AG09309 (cell line): ENCODE results near the gene FSTL4.
"Not testable (repeated sequence)": the region's sequence is repeated elsewhere in the genome, so short reads cannot be mapped to it uniquely, and the experiment has no call there.

Experiments
- DNase-seq: peaks from one replicate; pipeline ENCODE4 v3.0.0-alpha.2; 2010; ENCODE audit warnings: low read depth
- H3K4me3 ChIP-seq: 2 replicates; pipeline ENCODE4 v1.5.1; 2011; ENCODE audit warnings: mild to moderate bottlenecking, low read depth, low read length, moderate library complexity; ENCODE audit not compliant: control insufficient read depth
- TF ChIP-seq, protein P1 (sequence below): IDR thresholded peaks from 2 replicates; pipeline ENCODE4 v1.5.1; 2011; ENCODE audit warnings: mild to moderate bottlenecking, low read depth, low read length, inconsistent platforms; ENCODE audit not compliant: insufficient read depth, control insufficient read depth; ENCODE audit errors: missing control alignments

FSTL4 gene

DNA sequence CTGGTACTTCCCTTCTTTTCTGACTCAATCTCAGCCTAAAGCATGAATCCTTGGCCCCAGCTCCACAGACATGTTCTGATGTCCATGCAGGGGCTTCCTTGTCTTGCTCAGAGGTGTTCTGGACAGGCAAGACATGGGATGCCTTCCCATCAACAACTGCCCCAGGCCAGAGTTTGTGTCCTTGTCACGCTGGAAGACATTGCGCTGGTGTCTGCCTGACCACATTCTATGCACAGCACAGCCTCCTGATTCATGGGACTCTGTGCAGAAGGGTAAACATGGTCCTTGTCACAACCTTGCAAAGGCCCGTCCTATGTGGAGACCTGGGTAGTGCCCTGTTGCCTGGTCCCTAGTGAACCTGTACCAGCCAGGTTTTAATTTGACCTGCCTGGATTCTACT lies 212.2 kb downstream of the FSTL4 start:
- TF ChIP-seq, protein P1, sequence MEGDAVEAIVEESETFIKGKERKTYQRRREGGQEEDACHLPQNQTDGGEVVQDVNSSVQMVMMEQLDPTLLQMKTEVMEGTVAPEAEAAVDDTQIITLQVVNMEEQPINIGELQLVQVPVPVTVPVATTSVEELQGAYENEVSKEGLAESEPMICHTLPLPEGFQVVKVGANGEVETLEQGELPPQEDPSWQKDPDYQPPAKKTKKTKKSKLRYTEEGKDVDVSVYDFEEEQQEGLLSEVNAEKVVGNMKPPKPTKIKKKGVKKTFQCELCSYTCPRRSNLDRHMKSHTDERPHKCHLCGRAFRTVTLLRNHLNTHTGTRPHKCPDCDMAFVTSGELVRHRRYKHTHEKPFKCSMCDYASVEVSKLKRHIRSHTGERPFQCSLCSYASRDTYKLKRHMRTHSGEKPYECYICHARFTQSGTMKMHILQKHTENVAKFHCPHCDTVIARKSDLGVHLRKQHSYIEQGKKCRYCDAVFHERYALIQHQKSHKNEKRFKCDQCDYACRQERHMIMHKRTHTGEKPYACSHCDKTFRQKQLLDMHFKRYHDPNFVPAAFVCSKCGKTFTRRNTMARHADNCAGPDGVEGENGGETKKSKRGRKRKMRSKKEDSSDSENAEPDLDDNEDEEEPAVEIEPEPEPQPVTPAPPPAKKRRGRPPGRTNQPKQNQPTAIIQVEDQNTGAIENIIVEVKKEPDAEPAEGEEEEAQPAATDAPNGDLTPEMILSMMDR: no peak
- DNase-seq: no peak
- no peak overlapping the region for H3K4me3 ChIP-seq

DNA sequence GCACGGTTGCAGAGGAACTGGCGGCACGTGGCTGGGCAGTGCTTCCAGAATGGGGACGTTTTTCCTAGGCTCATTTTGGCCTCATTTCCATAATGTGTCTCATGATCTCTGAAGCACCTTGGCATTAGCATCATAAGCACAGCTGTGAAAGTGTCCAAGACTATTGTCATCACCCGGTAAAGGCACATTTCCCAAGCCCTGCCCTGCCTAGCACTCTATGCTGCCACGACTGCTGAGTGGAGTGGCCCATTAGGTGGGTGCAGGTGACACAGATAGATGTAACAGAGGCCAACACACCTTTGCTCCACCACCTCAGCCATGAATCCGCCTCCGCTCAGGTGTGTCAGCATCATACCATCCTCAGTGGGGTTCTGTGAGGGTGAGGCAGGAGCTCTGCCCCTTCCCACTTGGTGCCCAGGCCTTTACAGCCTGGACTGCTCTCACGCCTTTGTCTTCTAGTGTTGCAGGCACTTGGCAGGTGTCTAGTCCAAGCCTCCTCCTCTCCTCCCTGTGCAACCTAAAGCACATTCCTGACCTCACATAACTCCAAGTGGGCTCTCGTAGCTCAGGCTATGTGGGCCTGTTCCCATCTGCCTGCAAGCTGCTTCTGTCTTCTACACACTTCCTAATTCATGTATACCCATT lies 213.0 kb downstream of the FSTL4 start:
- no peak for DNase-seq
- H3K4me3 ChIP-seq: no peak overlapping the region
- TF ChIP-seq, protein P1: no peak

DNA sequence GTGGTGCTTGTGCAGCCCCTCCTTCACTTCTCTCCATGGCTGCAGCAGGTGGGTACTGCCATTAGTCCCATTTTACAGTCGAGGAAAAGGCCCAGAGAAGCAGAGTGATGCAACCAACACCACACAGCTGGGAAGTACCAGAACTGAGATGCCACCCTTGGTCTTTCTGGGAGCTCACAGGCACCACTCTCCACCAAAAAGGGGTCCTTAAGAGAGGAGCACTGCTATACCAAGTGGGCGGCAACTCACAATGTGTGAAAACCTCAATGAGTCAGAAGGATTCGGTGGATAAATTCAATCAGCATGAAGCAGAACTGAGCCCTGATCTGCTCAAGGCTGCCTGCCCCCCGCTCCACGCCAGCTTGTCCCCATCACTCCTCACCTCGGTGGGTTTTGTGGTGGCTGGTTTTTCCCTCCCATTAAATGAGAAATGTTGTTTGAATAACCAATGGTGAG lies 213.7 kb downstream of the FSTL4 start:
- DNase-seq: no peak
- H3K4me3 ChIP-seq: no peak overlapping the region
- TF ChIP-seq, protein P1: no peak

DNA sequence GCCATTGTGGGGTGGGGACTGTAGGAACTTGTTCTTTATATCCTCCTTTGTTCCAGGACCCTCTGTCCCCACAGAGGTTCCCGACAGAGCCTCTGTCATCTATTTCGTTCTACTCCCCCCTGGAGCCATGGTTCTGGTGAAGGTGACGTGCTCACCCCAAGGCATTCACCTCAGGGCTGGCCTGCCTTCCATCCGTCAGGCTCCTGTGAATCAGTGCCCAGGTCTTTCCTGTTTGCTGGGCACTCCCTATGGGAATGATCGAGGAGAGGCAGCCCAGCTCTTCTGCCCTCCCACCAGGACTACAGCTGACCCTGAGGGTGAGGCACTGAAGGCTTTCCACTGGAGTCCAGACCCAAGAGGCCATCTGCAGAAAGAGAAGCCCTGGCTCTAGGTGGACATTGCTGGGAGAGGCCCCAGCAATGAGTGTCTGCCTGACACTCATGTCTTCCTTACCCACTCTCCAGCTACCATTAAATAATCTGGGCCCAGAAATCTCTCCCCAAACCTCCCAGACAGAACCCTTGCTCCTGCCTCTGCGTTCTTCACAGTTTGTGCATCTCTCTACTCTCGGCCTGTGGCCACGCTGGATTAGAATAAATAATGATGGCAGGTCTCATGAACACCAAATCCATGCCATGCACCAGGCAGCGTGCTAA lies 214.2 kb downstream of the FSTL4 start:
- DNase-seq: no peak
- TF ChIP-seq, protein P1: no peak

DNA sequence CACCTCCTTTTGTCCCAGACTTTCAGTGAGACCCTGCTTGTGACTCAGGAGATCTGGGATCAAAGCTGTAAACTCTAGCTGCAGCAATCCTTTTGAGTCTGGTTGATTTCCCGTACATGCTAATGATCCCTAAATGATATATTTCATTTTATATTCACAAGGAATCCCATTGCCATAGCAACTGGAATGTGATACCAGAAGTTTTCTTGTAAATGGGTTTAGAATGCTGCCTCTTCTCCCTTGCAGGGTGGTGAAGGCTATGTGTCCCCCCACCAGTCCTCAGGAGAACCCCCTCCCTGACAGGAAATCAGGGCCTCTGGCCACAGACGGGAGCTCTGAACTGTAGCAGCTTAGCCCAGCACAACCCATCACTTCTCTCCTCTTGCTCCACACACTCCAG lies 215.0 kb downstream of the FSTL4 start:
- no peak for DNase-seq
- H3K4me3 ChIP-seq: no peak overlapping the region
- TF ChIP-seq, protein P1: no peak

More for the DNA sequence above, 214.2 kb downstream of the FSTL4 start:
- no peak overlapping the region for H3K4me3 ChIP-seq

DNA sequence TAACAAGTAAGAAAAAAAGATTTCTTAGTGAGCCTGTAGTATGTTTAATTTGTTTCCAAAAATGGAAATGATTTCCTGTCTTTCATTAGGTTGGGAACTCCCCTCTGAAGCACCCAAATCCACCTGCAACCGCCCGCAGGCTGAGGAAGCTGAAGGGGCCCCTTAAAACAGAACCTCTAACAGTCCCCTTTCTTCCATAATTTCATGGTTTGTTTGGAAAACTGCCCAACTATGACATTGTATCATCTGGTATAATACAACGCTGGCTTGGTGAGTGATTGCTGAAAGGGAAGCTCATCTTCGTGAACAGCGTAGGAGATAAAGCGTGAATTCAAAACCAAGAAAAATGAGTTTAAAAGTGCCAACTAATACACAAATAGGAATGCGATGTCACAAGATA lies 215.5 kb downstream of the FSTL4 start:
- TF ChIP-seq, protein P1: no peak
- no peak for DNase-seq
- H3K4me3 ChIP-seq: no peak overlapping the region

DNA sequence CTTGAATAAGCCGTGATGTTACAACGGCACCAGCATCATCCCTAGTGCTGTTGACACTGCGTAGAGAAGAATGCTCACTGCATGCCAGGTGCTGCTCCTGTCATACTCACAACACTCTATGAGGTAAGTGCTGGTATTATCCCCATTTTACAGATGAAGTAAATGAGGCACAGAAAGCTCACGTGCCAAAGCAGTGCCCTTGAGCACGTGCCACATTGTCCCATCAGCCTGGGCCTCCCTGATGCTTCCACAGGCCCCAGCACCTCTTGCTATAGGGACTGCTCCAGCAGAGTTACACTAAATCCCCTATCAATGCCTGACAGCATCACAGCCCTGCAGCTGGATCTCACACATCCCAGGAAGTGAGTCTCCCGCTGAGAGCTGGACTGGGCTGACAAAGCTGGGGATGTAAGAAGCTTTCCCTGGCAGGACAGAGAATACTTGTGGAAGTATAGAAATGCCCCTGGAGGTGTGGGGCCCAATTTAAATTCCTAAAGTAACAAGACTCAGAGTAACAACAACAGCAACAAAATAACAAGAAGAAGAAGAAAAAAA lies 216.1 kb downstream of the FSTL4 start:
- DNase-seq: no peak
- TF ChIP-seq, protein P1: no peak
- H3K4me3 ChIP-seq: no peak overlapping the region

DNA sequence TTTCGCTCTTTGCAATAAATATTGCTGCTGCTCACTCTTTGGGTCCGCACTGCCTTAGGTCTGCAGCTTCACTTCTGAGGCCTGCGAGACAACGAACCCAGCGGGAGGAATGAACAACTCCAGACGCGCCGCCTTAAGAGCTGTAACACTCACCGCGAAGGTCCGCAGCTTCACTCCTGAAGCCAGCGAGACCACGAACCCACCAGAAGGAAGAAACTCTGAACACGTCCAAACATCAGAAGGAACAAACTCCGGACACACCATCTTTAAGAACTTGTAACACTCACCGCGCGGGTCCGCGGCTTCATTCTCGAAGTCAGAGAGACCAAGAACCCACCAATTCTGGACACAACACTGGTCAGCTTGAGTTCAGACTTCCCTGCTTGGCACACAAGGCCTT lies 217.1 kb downstream of the FSTL4 start:
- not testable (repeated sequence) for DNase-seq, H3K4me3 ChIP-seq

DNA sequence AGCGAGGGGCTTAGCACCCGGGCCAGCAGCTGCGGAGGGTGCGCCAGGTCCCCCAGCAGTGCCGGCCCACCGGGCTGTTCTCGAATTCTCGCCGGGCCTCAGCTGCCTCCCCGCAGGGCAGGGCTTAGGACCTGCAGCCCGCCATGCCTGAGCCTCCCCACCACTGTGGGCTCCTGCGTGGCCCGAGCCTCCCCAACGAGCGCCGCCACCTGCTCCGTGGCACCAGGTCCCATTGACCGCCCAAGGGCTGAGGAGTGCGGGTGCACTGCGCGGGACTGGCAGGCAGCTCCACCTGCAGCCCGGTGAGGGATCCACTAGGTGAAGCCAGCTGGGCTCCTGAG lies 217.9 kb downstream of the FSTL4 start:
- not testable (repeated sequence) for H3K4me3 ChIP-seq, DNase-seq
